Choroid plexus epithelial cell (primary cell): Measurements from ENCODE around the gene MEPCE.

Experiments
- DNase-seq: peaks from one replicate; pipeline ENCODE4 v3.0.0-alpha.2; 2010; ENCODE audit warnings: low read depth
- H3K4me3 ChIP-seq: 2 replicates; pipeline ENCODE4 v1.5.1; 2011; ENCODE audit warnings: low read depth, mild to moderate bottlenecking, control low read depth, low read length, moderate library complexity
- TF ChIP-seq, protein P1 (sequence below): conservative IDR thresholded peaks from 2 replicates; pipeline ENCODE4 v1.5.1; 2011; ENCODE audit warnings: low read depth, mild to moderate bottlenecking, control low read depth, inconsistent platforms, low read length, moderate library complexity

The MEPCE gene

GRCh38 chr7:100389437-100390088, 40.1 kb upstream of the MEPCE start:
- DNase-seq: no peak
- H3K4me3 ChIP-seq: no peak overlapping the region
- TF ChIP-seq, protein P1, sequence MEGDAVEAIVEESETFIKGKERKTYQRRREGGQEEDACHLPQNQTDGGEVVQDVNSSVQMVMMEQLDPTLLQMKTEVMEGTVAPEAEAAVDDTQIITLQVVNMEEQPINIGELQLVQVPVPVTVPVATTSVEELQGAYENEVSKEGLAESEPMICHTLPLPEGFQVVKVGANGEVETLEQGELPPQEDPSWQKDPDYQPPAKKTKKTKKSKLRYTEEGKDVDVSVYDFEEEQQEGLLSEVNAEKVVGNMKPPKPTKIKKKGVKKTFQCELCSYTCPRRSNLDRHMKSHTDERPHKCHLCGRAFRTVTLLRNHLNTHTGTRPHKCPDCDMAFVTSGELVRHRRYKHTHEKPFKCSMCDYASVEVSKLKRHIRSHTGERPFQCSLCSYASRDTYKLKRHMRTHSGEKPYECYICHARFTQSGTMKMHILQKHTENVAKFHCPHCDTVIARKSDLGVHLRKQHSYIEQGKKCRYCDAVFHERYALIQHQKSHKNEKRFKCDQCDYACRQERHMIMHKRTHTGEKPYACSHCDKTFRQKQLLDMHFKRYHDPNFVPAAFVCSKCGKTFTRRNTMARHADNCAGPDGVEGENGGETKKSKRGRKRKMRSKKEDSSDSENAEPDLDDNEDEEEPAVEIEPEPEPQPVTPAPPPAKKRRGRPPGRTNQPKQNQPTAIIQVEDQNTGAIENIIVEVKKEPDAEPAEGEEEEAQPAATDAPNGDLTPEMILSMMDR: no peak

DNA sequence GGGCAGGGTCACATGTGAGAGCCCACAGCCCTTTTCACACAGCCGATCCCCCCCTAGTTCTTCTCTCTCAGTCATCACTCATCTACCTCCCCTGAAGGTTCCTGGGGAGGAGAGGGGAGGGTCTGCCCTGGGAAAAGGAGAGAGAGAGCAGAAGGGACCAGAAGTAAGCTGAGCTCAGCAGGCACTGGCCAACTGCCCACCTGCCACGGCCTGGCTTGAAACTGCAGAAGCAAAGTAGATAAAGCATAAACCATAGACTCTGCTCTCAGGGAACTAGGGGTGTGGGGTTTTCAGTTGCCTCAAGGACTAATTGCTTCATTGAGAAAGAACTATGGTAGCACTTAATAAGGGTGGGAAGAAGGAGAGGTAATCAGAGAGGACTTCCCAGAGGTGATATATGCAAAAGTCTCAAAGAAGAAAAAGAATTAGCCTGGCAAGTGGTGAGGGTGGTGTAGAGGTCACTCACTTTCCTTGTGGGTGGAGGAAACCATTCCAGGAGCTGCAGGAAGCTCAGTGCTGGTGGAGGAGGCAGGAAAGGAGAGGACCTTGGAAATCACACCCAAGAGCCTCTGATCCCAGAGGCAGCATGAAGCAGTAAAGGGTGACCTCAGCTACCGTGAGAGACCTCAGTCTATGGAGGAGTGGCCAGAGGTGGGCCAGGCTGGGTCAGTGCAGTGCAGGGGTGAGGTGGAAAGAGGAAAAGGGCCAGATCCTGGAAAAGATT, 39.2 kb upstream of the MEPCE start:
- DNase-seq: no peak
- H3K4me3 ChIP-seq: no peak overlapping the region

GRCh38 chr7:100393233-100393905, 36.3 kb upstream of the MEPCE start:
- DNase-seq: no peak
- TF ChIP-seq, protein P1: no peak
- H3K4me3 ChIP-seq: no peak overlapping the region

More for the DNA sequence above, 39.2 kb upstream of the MEPCE start:
- TF ChIP-seq, protein P1: no peak

- TF ChIP-seq, protein P1: no peak
- no peak for DNase-seq
- no peak overlapping the region for H3K4me3 ChIP-seq
Observed at GRCh38 chr7:100394077-100394476, 35.6 kb upstream of the MEPCE start.

DNA sequence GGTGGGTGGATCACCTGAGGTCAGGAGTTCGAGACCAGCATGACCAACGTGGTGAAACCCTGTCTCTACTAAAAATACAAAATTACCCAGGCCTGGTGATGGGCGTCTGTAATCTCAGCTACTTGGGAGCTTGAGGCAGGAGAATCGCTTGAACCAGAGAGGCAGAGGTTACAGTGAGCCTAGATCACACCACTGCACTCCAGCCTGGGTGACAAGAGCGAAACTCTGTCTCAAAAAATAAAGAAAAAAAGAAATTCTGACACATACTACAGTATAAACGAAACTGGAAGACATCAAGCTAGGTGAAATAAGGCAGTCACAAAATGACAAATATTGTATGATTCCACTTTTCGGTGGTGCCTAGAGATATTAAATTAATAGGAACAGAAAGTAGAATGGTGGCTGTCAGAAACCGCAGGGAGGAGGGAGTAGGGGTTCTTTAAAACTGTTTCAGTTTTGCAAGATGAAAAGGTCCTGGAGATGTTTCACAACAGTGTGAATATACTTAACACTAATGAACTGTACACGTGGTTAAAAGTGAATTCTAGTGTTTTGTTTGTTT, 33.1 kb upstream of the MEPCE start:
- TF ChIP-seq, protein P1: no peak
- DNase-seq: peak; percentile 8
- H3K4me3 ChIP-seq: no peak overlapping the region

GRCh38 chr7:100397315-100398081, 32.1 kb upstream of the MEPCE start:
- no peak overlapping the region for H3K4me3 ChIP-seq
- DNase-seq: no peak
- TF ChIP-seq, protein P1: no peak
